ENCODE results near the gene HBG1. TPM values are rescaled to one million over a fixed set of nuclear protein-coding genes. Genes with fewer than 3 reads are reported as not detected.

The HBG1 gene
- polyA plus RNA-seq, 1 donor (not counting 4 experiments of a cell fraction or from before 2014, with no cell fraction given), result 0.30 TPM

DNA sequence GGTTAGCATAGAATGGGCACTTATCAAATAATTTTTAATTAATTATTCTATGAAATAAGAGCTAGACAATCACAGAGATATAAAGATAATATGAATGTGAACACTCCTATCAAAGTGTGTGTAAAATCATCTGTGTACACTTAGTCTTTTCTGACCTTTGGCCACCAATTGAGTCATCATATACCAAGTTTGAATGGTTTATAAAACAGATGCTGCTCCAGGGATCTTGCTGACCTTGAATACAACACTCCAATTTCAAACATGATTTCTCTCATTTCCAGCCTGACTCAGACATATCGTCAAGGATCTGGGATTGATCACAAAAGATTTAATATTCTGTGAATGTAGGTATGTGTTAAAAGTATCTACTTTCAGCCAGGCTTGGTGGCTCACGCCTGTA lies 46.3 kb downstream of the HBG1 start:
- no peaks in the 10 kb centered on the region for H3K9me3 ChIP-seq (ENCODE audit: control insufficient read depth, low read depth, low read length)
- H3K27ac ChIP-seq (ENCODE audit: control insufficient read depth, insufficient read depth, low read length), result no peak overlapping the region
- no peak overlapping the region for H3K4me2 ChIP-seq (ENCODE audit: control insufficient read depth, extremely low read depth, insufficient read depth, low read depth, low read length)
- FAIRE-seq (no peak), DNase-seq (ENCODE audit: low read depth, low spot score) (no peak)
- no peaks in the 10 kb centered on the region for H3K36me3 ChIP-seq (ENCODE audit: control insufficient read depth in 2 of 2, extremely low read depth in 1 of 2, insufficient read depth in 2 of 2, low read length in 2 of 2)
- no peaks in the 10 kb centered on the region for H3K79me2 ChIP-seq (ENCODE audit: control insufficient read depth, insufficient read depth, low read length)
- H3K9ac ChIP-seq (ENCODE audit: control insufficient read depth, extremely low read depth, insufficient read depth, low read length), result no peak overlapping the region
- no peaks in the 10 kb centered on the region for H4K20me1 ChIP-seq (ENCODE audit: control insufficient read depth, extremely low read depth, insufficient read depth, low read length)
- TF ChIP-seq EZH2 (IDR thresholded peaks at IDR 0.05; ENCODE audit: low read length), result no peak
- TF ChIP-seq, protein P1, sequence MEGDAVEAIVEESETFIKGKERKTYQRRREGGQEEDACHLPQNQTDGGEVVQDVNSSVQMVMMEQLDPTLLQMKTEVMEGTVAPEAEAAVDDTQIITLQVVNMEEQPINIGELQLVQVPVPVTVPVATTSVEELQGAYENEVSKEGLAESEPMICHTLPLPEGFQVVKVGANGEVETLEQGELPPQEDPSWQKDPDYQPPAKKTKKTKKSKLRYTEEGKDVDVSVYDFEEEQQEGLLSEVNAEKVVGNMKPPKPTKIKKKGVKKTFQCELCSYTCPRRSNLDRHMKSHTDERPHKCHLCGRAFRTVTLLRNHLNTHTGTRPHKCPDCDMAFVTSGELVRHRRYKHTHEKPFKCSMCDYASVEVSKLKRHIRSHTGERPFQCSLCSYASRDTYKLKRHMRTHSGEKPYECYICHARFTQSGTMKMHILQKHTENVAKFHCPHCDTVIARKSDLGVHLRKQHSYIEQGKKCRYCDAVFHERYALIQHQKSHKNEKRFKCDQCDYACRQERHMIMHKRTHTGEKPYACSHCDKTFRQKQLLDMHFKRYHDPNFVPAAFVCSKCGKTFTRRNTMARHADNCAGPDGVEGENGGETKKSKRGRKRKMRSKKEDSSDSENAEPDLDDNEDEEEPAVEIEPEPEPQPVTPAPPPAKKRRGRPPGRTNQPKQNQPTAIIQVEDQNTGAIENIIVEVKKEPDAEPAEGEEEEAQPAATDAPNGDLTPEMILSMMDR (optimal IDR thresholded peaks at IDR 0.05 in 1 of 3, IDR thresholded peaks at IDR 0.05 in 1 of 3, conservative IDR thresholded peaks at IDR 0.05 in 1 of 3; ENCODE audit: extremely low read depth in 1 of 3, insufficient read depth in 2 of 3, low read length in 3 of 3), result no peak
- H3K4me1 ChIP-seq (ENCODE audit: control insufficient read depth, extremely low read depth, insufficient read depth, low read length), result no peaks in the 10 kb centered on the region
- H3K27me3 ChIP-seq (ENCODE audit: control insufficient read depth, extremely low read depth, insufficient read depth, low read length), result no peaks in the 10 kb centered on the region
- H2AFZ ChIP-seq (ENCODE audit: control insufficient read depth, low read length), result no peak overlapping the region
- no peaks in the 10 kb centered on the region for H3K9me1 ChIP-seq (ENCODE audit: control insufficient read depth, extremely low read depth, insufficient read depth, low read length)
- no peak overlapping the region for H3K4me3 ChIP-seq (ENCODE audit: control insufficient read depth in 2 of 3, extremely low read depth in 1 of 3, insufficient read depth in 2 of 3, low read depth in 1 of 3, low read length in 3 of 3)
- dilution Hi-C loops (cut with MboI; ENCODE audit: extremely low pct_ligation_motif_present, low sequenced_read_pairs), result no loop called here

DNA sequence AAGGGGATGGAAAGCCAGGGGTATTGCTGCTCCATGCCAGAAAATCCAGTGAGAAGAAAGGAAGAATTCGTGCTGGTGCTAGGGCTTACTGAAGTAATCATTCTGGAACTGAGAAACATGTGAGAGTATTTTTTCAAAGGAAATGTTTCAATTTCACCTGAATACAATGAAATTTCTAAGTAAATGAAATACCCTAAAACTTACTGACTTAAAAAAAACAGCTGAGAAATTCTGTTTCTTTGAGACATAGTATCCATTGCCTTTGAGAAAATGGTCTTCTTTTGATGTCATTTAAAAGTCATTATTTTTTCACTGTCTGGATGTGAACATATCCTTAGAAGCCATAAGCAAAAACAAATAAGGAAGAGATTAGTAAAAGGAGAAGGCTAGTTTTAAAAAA lies 49.1 kb downstream of the HBG1 start, which contains the start of gene OR51V1:
Gene OR51V1 (minus strand): TSS at position 101 of the 400 bp plus-strand sequence. CDS start 0 bp downstream, at position 101.
- no peak for DNase-seq (ENCODE audit: low read depth, low spot score)
- Histone ChIP-seq H3K27ac (ENCODE audit: control insufficient read depth, insufficient read depth, low read length) (no peak within 1 kb of the TSS), H3K9ac (ENCODE audit: control insufficient read depth, extremely low read depth, insufficient read depth, low read length) (no peak within 1 kb of the TSS), H2AFZ (ENCODE audit: control insufficient read depth, low read length) (no peak within 1 kb of the TSS), H3K9me3 (ENCODE audit: control insufficient read depth, low read depth, low read length) (no peaks in the 10 kb centered on the region), H3K4me2 (ENCODE audit: control insufficient read depth, extremely low read depth, insufficient read depth, low read depth, low read length) (no peak within 1 kb of the TSS), H3K9me1 (ENCODE audit: control insufficient read depth, extremely low read depth, insufficient read depth, low read length) (no peaks in the 10 kb centered on the region), H3K4me3 (ENCODE audit: control insufficient read depth in 2 of 3, extremely low read depth in 1 of 3, insufficient read depth in 2 of 3, low read depth in 1 of 3, low read length in 3 of 3) (no peak within 1 kb of the TSS), H3K79me2 (ENCODE audit: control insufficient read depth, insufficient read depth, low read length) (no peaks in the 10 kb centered on the region), H4K20me1 (ENCODE audit: control insufficient read depth, extremely low read depth, insufficient read depth, low read length) (no peaks in the 10 kb centered on the region), H3K36me3 (ENCODE audit: control insufficient read depth in 2 of 2, extremely low read depth in 1 of 2, insufficient read depth in 2 of 2, low read length in 2 of 2) (no peaks in the 10 kb centered on the region), H3K4me1 (ENCODE audit: control insufficient read depth, extremely low read depth, insufficient read depth, low read length) (no peaks in the 10 kb centered on the region), H3K27me3 (ENCODE audit: control insufficient read depth, extremely low read depth, insufficient read depth, low read length) (no peaks in the 10 kb centered on the region)
- TF ChIP-seq, protein P1 (optimal IDR thresholded peaks at IDR 0.05 in 1 of 3, IDR thresholded peaks at IDR 0.05 in 1 of 3, conservative IDR thresholded peaks at IDR 0.05 in 1 of 3; ENCODE audit: extremely low read depth in 1 of 3, insufficient read depth in 2 of 3, low read length in 3 of 3), result no peak
- TF ChIP-seq EZH2 (IDR thresholded peaks at IDR 0.05; ENCODE audit: low read length), result no peak
- FAIRE-seq, result no peak
- dilution Hi-C loops (cut with MboI; ENCODE audit: extremely low pct_ligation_motif_present, low sequenced_read_pairs), result no loop called here
